H1 (cell line): Measurements from ENCODE around the gene LMNTD1. TPM values are rescaled to one million over a fixed set of nuclear protein-coding genes. Genes with fewer than 3 reads are reported as not detected.

Experiments used
- CTCF ChIA-PET: fragments of 300-600 bp; sonication (Branson Sonifier 250); formaldehyde crosslinking; loops from one replicate; lab custom pipeline; 2021; ENCODE audit not compliant: partially characterized antibody; lab: Charles Lee
- POLR2A ChIA-PET: fragments of 300-600 bp; sonication (Branson Sonifier 250); formaldehyde crosslinking; loops from one replicate; lab custom pipeline; 2021; ENCODE audit warnings: inconsistent platforms; ENCODE audit not compliant: partially characterized antibody; lab: Charles Lee
- DNase-seq, 2 experiments: peaks; one replicate each; pipeline versions ENCODE4 v3.0.0 to v3.0.0-alpha.2; 2010 to 2022; ENCODE audit warnings: low spot score in 2 of 2, low read depth in 1 of 2, mixed read lengths in 1 of 2
- FAIRE-seq: peaks from 2 replicates; lab custom pipeline; 2011; peaks lifted over from hg19 to GRCh38; lab: Jason Lieb, UNC
- H2AFZ ChIP-seq: 2 replicates; pipeline ENCODE4 v1.8.1; 2012; ENCODE audit warnings: low read length, inconsistent platforms
- H2AK5ac ChIP-seq: 2 replicates; pipeline ENCODE4 v1.6.1; 2013; ENCODE audit warnings: low read depth, low read length
- H2BK120ac ChIP-seq: replicated peaks from 2 replicates; pipeline ENCODE3; 2013; ENCODE audit warnings: low read depth, low read length, inconsistent platforms
- H2BK12ac ChIP-seq: 2 replicates; pipeline ENCODE4 v1.6.1; 2013; ENCODE audit warnings: low read depth, low read length
- H2BK15ac ChIP-seq: 2 replicates; pipeline ENCODE4 v1.6.1; 2013; ENCODE audit warnings: low read length
- H2BK20ac ChIP-seq: 2 replicates; pipeline ENCODE4 v1.6.1; 2013; ENCODE audit warnings: low read length
- H2BK5ac ChIP-seq: 2 replicates; pipeline ENCODE4 v1.6.1; 2013; ENCODE audit warnings: low read depth, low read length
- H3K14ac ChIP-seq: 2 replicates; pipeline ENCODE4 v1.6.1; 2013; ENCODE audit warnings: inconsistent platforms; ENCODE audit not compliant: insufficient read length
- H3K18ac ChIP-seq: 2 replicates; pipeline ENCODE4 v1.6.1; 2013; ENCODE audit warnings: low read length; ENCODE audit errors: extremely low read depth
- H3K23ac ChIP-seq: 2 replicates; pipeline ENCODE4 v1.6.1; 2013; ENCODE audit warnings: inconsistent platforms; ENCODE audit not compliant: insufficient read length
- H3K23me2 ChIP-seq: 2 replicates; pipeline ENCODE4 v1.6.1; 2013; ENCODE audit warnings: low read depth, low read length
- H3K27ac ChIP-seq: 2 replicates; pipeline ENCODE4 v1.6.1; 2011; ENCODE audit warnings: low read depth, low read length, inconsistent platforms
- H3K27me3 ChIP-seq, 4 experiments: replicated peaks in 1 of 4; 1 replicate in 1 of 4; 2 replicates in 3 of 4; pipeline versions ENCODE4 v1.6.1 to v1.8.1; 2011 to 2013; ENCODE audit warnings: low read length in 3 of 4, mild to moderate bottlenecking in 3 of 4, inconsistent platforms in 2 of 4, mixed read lengths in 2 of 4, moderate library complexity in 1 of 4; ENCODE audit not compliant: control insufficient read depth in 3 of 4, insufficient read depth in 3 of 4; ENCODE audit errors: extremely low read depth in 1 of 4
- H3K36me3 ChIP-seq, 4 experiments: 2 replicates each; pipeline versions ENCODE4 v1.6.1 to v1.8.1; 2011 to 2013; ENCODE audit warnings: mild to moderate bottlenecking in 4 of 4, low read length in 3 of 4, moderate library complexity in 2 of 4, control low read depth in 1 of 4, inconsistent platforms in 1 of 4; ENCODE audit not compliant: insufficient read depth in 4 of 4, control insufficient read depth in 2 of 4
- H3K4ac ChIP-seq: replicated peaks from 2 replicates; pipeline ENCODE3; 2013; ENCODE audit warnings: low read length, low read depth, mixed read lengths, inconsistent platforms; ENCODE audit not compliant: insufficient read length
- H3K4me1 ChIP-seq, 4 experiments: replicated peaks in 1 of 4; 1 replicate in 1 of 4; 2 replicates in 3 of 4; pipeline versions ENCODE4 v1.6.1 to v1.8.1; 2011 to 2013; ENCODE audit warnings: low read length in 3 of 4, inconsistent platforms in 2 of 4, mixed read lengths in 1 of 4; ENCODE audit not compliant: insufficient read depth in 4 of 4, control insufficient read depth in 3 of 4
- H3K4me2 ChIP-seq, 2 experiments: 2 replicates each; pipeline versions ENCODE4 v1.6.1 to v1.8.1; 2011 to 2013; ENCODE audit warnings: low read depth in 2 of 2, low read length in 2 of 2, control low read depth in 1 of 2, inconsistent platforms in 1 of 2, mild to moderate bottlenecking in 1 of 2; ENCODE audit not compliant: insufficient read depth in 1 of 2
- H3K4me3 ChIP-seq, 4 experiments: fragments of 200-600, 300-600 bp in 1 of 4; sonication (generic), shearing (Covaris generic), sonication (Bioruptor Twin) in 1 of 4; 2 replicates each; pipeline versions ENCODE4 v1.5.1 to v1.8.1; 2011 to 2016; ENCODE audit warnings: low read length in 4 of 4, low read depth in 3 of 4, control low read depth in 2 of 4, inconsistent platforms in 2 of 4, mild to moderate bottlenecking in 2 of 4, mixed read lengths in 1 of 4, moderate library complexity in 1 of 4; ENCODE audit not compliant: insufficient read depth in 2 of 4; ENCODE audit errors: extremely low read depth in 1 of 4
- H3K56ac ChIP-seq: replicated peaks from 2 replicates; pipeline ENCODE3; 2013; ENCODE audit warnings: low read depth, mild to moderate bottlenecking, mixed read lengths, low read length, inconsistent platforms; ENCODE audit not compliant: insufficient read length
- H3K79me1 ChIP-seq: 2 replicates; pipeline ENCODE4 v1.6.1; 2013; ENCODE audit warnings: low read depth, low read length, control low read depth
- H3K79me2 ChIP-seq, 2 experiments: 2 replicates each; pipeline versions ENCODE4 v1.6.1 to v1.8.1; 2012 to 2013; ENCODE audit warnings: low read length in 2 of 2, mild to moderate bottlenecking in 2 of 2, inconsistent platforms in 1 of 2; ENCODE audit not compliant: insufficient read depth in 2 of 2, control insufficient read depth in 1 of 2
- H3K9ac ChIP-seq, 4 experiments: replicated peaks in 1 of 4; 1 replicate in 1 of 4; 2 replicates in 3 of 4; pipeline versions ENCODE4 v1.6.1 to v1.8.1; 2011 to 2013; ENCODE audit warnings: low read depth in 3 of 4, low read length in 3 of 4, control low read depth in 2 of 4, mild to moderate bottlenecking in 2 of 4, moderate library complexity in 2 of 4, inconsistent platforms in 1 of 4; ENCODE audit errors: extremely low read depth in 1 of 4
- H3K9me3 ChIP-seq, 2 experiments: 2 replicates each; pipeline versions ENCODE4 v1.6.1 to v1.8.1; 2012 to 2013; ENCODE audit warnings: mild to moderate bottlenecking in 2 of 2, moderate library complexity in 2 of 2, control low read depth in 1 of 2, inconsistent platforms in 1 of 2, low read depth in 1 of 2, low read length in 1 of 2, mixed read lengths in 1 of 2; ENCODE audit not compliant: insufficient read depth in 2 of 2
- H4K20me1 ChIP-seq, 2 experiments: replicated peaks in 1 of 2; 2 replicates each; pipeline versions ENCODE3 to v1.8.1; 2011 to 2013; ENCODE audit warnings: inconsistent platforms in 2 of 2, low read length in 2 of 2, mild to moderate bottlenecking in 1 of 2; ENCODE audit not compliant: insufficient read depth in 2 of 2, control insufficient read depth in 1 of 2
- H4K5ac ChIP-seq: 2 replicates; pipeline ENCODE4 v1.6.1; 2013; ENCODE audit warnings: low read length, low read depth, mixed read lengths, inconsistent platforms; ENCODE audit not compliant: insufficient read length
- H4K8ac ChIP-seq: 2 replicates; pipeline ENCODE4 v1.8.0; 2013; ENCODE audit warnings: mild to moderate bottlenecking, moderate library complexity, low read length, inconsistent platforms; ENCODE audit not compliant: insufficient read depth; ENCODE audit errors: extremely low read depth
- H4K91ac ChIP-seq: replicated peaks from 2 replicates; pipeline ENCODE3; 2013; ENCODE audit warnings: low read length, mixed read lengths, inconsistent platforms; ENCODE audit not compliant: insufficient read length
- CBX8 ChIP-seq: fragments of 300-800, 300-1000 bp; sonication (generic); IDR thresholded peaks from 2 replicates; pipeline ENCODE4 v1.7.1; 2016; ENCODE audit warnings: low read depth, low read length, borderline replicate concordance
- EP300 ChIP-seq, 2 experiments: IDR thresholded peaks; 1 replicate in 1 of 2; 2 replicates in 1 of 2; pipeline ENCODE4 v1.6.1; 2011 to 2012; ENCODE audit warnings: low read depth in 2 of 2, low read length in 2 of 2, mild to moderate bottlenecking in 2 of 2, borderline replicate concordance in 1 of 2, inconsistent platforms in 1 of 2, moderate library complexity in 1 of 2
- KDM1A ChIP-seq: fragments of 200-600, 300-600 bp; sonication (generic); IDR thresholded peaks from 2 replicates; pipeline ENCODE4 v1.7.1; 2016; ENCODE audit warnings: mild to moderate bottlenecking, low read length, borderline replicate concordance
- NANOG ChIP-seq: IDR thresholded peaks from 2 replicates; pipeline ENCODE4 v1.6.1; 2011; ENCODE audit warnings: low read length, low read depth, mild to moderate bottlenecking, inconsistent platforms; ENCODE audit not compliant: insufficient read depth, poor library complexity, severe bottlenecking
- PHF8 ChIP-seq: fragments of 200-600 bp; sonication (generic); conservative IDR thresholded peaks from 2 replicates; pipeline ENCODE4 v1.7.1; 2012; ENCODE audit warnings: low read depth, mild to moderate bottlenecking, inconsistent platforms, low read length, moderate library complexity
- POLR2AphosphoS5 ChIP-seq: IDR thresholded peaks from 2 replicates; pipeline ENCODE4 v1.6.1; 2011; ENCODE audit warnings: low read depth, low read length
- WGBS, 2 experiments: shearing (Covaris generic) in 1 of 2; methylation state at CpG; one replicate each; pipeline versions ENCODE4 v1.1.6 to v1.1.7; 2013 to 2015; ENCODE audit warnings: low lambda C conversion rate in 2 of 2, mixed read lengths in 2 of 2, inconsistent platforms in 1 of 2, low coverage in 1 of 2, missing lambda C conversion rate in 1 of 2; ENCODE audit not compliant: insufficient replicate concordance in 2 of 2, insufficient coverage in 1 of 2, insufficient read length in 1 of 2; ENCODE audit errors: extremely low coverage in 1 of 2, missing lambda C conversion rate in 1 of 2; 5-methylcytosine and 5-hydroxymethylcytosine counted together
- polyA plus RNA-seq, 7 experiments: library from polyadenylated mRNA; depleted of rRNA in 3 of 7; stranded (reverse) in 5 of 7; unstranded in 2 of 7; fragments of >200 nt in 5 of 7; fragments of 200-250 nt in 2 of 7; gene quantifications; 1 replicate in 5 of 7; 2 replicates in 1 of 7; 4 replicates in 1 of 7; pipeline versions ENCODE4 v1.2.1 to v1.2.3, GENCODE V29; 2011 to 2013; ENCODE audit warnings: missing spikeins in 2 of 7, mixed read lengths in 2 of 7
- total RNA-seq: library from RNA; stranded (reverse); fragmentation: NEBNext Ultra II Directional; extraction: Animal tissue kit (Norgen Biotek cat#: 25700); gene quantifications from 2 replicates; pipeline ENCODE4 v1.2.1, GENCODE V29; 2021
- TF ChIP-seq, protein P1 (sequence below): IDR thresholded peaks from 2 replicates; pipeline ENCODE4 v1.6.1; 2012; ENCODE audit warnings: low read length, inconsistent platforms
- TF ChIP-seq, protein P2 (sequence below): IDR thresholded peaks from 2 replicates; pipeline ENCODE4 v1.6.1; 2011; ENCODE audit warnings: low read length, improper control_type of control experiment

Gene LMNTD1
- total and polyA plus RNA-seq, 2 of the 8 experiments (the other 6 are each of a cell fraction or from before 2014, with no cell fraction given): not detected

DNA sequence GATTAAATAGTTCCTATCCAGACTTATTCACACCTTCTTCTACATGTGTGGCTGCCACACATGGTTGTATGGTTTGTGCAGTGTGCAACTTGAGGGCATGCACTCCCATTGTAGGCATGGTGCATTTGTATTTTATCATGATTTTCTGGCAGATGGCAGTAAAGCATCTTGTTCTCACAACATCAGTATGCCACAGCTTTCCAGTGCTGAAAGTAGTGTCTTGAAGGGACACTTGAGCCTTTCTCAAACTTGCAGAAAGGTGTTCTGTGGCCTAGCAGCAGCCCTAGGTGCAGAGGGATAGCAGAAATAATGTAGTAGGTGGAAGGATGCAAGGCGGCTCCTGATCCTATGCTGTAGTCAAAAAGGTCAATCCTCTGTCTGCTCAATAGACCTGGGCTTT is 72.9 kb downstream of the LMNTD1 start:
- POLR2A ChIA-PET: no interaction called here
- TF ChIP-seq, protein P1, sequence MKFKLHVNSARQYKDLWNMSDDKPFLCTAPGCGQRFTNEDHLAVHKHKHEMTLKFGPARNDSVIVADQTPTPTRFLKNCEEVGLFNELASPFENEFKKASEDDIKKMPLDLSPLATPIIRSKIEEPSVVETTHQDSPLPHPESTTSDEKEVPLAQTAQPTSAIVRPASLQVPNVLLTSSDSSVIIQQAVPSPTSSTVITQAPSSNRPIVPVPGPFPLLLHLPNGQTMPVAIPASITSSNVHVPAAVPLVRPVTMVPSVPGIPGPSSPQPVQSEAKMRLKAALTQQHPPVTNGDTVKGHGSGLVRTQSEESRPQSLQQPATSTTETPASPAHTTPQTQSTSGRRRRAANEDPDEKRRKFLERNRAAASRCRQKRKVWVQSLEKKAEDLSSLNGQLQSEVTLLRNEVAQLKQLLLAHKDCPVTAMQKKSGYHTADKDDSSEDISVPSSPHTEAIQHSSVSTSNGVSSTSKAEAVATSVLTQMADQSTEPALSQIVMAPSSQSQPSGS: no peak
- TF ChIP-seq NANOG: no peak
- TF ChIP-seq EP300 (IDR thresholded peaks at IDR 0.05; ENCODE audit: borderline replicate concordance in 1 of 2, low read depth in 2 of 2, low read length in 2 of 2): no peak
- TF ChIP-seq, protein P2, sequence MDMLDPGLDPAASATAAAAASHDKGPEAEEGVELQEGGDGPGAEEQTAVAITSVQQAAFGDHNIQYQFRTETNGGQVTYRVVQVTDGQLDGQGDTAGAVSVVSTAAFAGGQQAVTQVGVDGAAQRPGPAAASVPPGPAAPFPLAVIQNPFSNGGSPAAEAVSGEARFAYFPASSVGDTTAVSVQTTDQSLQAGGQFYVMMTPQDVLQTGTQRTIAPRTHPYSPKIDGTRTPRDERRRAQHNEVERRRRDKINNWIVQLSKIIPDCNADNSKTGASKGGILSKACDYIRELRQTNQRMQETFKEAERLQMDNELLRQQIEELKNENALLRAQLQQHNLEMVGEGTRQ: no peak
- no peak for TF ChIP-seq POLR2AphosphoS5
- TF ChIP-seq KDM1A: no peak
- no peak for TF ChIP-seq CBX8
- no peak for TF ChIP-seq PHF8

More for the DNA sequence above, 72.9 kb downstream of the LMNTD1 start:
- Histone ChIP-seq H3K18ac (no peak overlapping the region), H3K4me1 (no peaks in the 10 kb centered on the region), H2BK5ac (no peak overlapping the region), H2BK120ac (no peak overlapping the region), H3K4me3 (no peak overlapping the region), H3K23me2 (no peaks in the 10 kb centered on the region), H3K4ac (no peak overlapping the region), H4K8ac (no peak overlapping the region), H2BK20ac (no peak overlapping the region), H3K27me3 (no peaks in the 10 kb centered on the region), H4K20me1 (no peaks in the 10 kb centered on the region), H3K14ac (peak overlapping the region; percentile 42), H4K91ac (no peak overlapping the region), H2BK15ac (no peak overlapping the region), H2AK5ac (no peak overlapping the region), H2AFZ (no peak overlapping the region), H3K23ac (no peak overlapping the region), H3K9me3 (no peaks in the 10 kb centered on the region), H4K5ac (no peak overlapping the region), H3K36me3 (no peaks in the 10 kb centered on the region), H3K56ac (no peak overlapping the region), H3K9ac (no peak overlapping the region), H3K79me1 (no peaks in the 10 kb centered on the region), H3K27ac (no peak overlapping the region), H3K4me2 (no peak overlapping the region), H3K79me2 (no peaks in the 10 kb centered on the region), H2BK12ac (no peak overlapping the region)
- no peak for FAIRE-seq
- CTCF ChIA-PET: no interaction called here
- no peak for DNase-seq
- WGBS, 2 experiments: 88% methylated on average over 1 of the region's 1 CpG; no CpG with 5 or more reads in 1 of the 2 experiments
